ENCODE results near the gene SRPK3. TPM values are rescaled to one million over a fixed set of nuclear protein-coding genes. Genes with fewer than 3 reads are reported as not detected.

SRPK3 gene
- total and polyA plus RNA-seq, 2 experiments from 2014 or later, result 0.15 TPM; not detected in 1

DNA sequence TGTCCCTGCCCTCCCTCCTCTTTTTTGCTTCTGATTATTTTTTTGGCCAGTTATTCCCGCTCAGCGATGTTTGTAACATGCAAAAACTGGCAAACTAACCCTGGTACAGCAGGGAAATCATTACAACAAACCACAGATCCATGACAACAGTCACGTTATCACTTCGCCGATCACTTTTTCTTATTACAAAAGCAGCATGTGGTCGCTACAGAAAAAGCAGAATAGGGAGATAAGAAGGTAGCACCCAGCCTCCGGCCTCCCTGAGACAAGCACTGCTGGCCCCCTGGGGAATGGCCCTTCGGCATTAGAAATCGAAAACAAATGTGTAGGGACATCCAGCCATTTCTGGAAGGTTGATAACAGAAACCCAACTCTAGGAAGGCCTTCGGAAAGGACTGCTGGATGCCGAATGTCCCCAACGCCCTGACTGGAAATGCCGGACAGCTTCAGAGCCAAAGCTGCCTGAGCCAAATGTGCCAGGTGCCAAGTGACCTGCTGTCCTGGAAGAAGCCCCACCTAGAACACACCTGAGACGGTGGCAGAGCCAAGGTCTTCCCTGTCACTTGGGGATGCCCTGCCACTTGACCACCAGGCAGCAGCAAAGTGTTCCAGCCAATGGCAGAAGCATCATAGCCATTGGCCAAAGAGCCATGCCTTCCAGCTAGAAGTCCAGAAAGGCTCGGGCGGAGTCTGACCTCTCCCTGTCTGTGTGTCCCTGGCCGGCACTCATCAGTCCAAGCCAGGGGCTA is 10.4 kb downstream of the SRPK3 start:
- H3K4me3 ChIP-seq, result no peak overlapping the region
- no peaks in the 10 kb centered on the region for H4K20me1 ChIP-seq (replicated peaks; ENCODE audit: insufficient read depth)
- no peak overlapping the region for H3K4me2 ChIP-seq
- peaks cover 11% of the 10 kb centered on the region; the same call in 2 of the 3 replicates for H3K36me3 Mint-ChIP-seq (ENCODE audit: low read depth)
- H3K9me3 Mint-ChIP-seq, result no peaks in the 10 kb centered on the region
- H3K27me3 Mint-ChIP-seq (ENCODE audit: insufficient read depth, low read depth, poor library complexity), result peaks cover 4% of the 10 kb centered on the region
- H3K9me2 ChIP-seq (ENCODE audit: insufficient read depth), result no peaks in the 10 kb centered on the region
- H3K4me1 ChIP-seq (ENCODE audit: insufficient read depth), result no peaks in the 10 kb centered on the region
- ATAC-seq (no peak), DNase-seq (ENCODE audit: low spot score) (no peak)
- no peak overlapping the region for H3K4me3 Mint-ChIP-seq
- TF ChIP-seq NANOG (IDR thresholded peaks at IDR 0.05; ENCODE audit: borderline replicate concordance) (no peak), ZNF331 (CRISPR knock-in tag; IDR thresholded peaks at IDR 0.05; ENCODE audit: low read depth) (no peak), ETS1 (IDR thresholded peaks at IDR 0.05) (no peak), CREB1 (CRISPR knock-in tag; IDR thresholded peaks at IDR 0.05; ENCODE audit: low read depth) (no peak), JUNB (IDR thresholded peaks at IDR 0.05; ENCODE audit: unreplicated experiment) (no peak), STAT1 (IDR thresholded peaks at IDR 0.05; ENCODE audit: unreplicated experiment) (no peak), EZH2 (IDR thresholded peaks at IDR 0.05; ENCODE audit: low read depth, unreplicated experiment) (no peak), EZH2phosphoT487 (IDR thresholded peaks at IDR 0.05; ENCODE audit: unreplicated experiment) (no peak), ZNF114 (CRISPR knock-in tag; IDR thresholded peaks at IDR 0.05) (no peak), POLR2AphosphoS5 (IDR thresholded peaks at IDR 0.05; ENCODE audit: low read depth) (no peak)
- TF ChIP-seq, protein P1, sequence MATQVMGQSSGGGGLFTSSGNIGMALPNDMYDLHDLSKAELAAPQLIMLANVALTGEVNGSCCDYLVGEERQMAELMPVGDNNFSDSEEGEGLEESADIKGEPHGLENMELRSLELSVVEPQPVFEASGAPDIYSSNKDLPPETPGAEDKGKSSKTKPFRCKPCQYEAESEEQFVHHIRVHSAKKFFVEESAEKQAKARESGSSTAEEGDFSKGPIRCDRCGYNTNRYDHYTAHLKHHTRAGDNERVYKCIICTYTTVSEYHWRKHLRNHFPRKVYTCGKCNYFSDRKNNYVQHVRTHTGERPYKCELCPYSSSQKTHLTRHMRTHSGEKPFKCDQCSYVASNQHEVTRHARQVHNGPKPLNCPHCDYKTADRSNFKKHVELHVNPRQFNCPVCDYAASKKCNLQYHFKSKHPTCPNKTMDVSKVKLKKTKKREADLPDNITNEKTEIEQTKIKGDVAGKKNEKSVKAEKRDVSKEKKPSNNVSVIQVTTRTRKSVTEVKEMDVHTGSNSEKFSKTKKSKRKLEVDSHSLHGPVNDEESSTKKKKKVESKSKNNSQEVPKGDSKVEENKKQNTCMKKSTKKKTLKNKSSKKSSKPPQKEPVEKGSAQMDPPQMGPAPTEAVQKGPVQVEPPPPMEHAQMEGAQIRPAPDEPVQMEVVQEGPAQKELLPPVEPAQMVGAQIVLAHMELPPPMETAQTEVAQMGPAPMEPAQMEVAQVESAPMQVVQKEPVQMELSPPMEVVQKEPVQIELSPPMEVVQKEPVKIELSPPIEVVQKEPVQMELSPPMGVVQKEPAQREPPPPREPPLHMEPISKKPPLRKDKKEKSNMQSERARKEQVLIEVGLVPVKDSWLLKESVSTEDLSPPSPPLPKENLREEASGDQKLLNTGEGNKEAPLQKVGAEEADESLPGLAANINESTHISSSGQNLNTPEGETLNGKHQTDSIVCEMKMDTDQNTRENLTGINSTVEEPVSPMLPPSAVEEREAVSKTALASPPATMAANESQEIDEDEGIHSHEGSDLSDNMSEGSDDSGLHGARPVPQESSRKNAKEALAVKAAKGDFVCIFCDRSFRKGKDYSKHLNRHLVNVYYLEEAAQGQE (IDR thresholded peaks at IDR 0.05; ENCODE audit: unreplicated experiment), result no peak
- TF ChIP-seq, protein P2, sequence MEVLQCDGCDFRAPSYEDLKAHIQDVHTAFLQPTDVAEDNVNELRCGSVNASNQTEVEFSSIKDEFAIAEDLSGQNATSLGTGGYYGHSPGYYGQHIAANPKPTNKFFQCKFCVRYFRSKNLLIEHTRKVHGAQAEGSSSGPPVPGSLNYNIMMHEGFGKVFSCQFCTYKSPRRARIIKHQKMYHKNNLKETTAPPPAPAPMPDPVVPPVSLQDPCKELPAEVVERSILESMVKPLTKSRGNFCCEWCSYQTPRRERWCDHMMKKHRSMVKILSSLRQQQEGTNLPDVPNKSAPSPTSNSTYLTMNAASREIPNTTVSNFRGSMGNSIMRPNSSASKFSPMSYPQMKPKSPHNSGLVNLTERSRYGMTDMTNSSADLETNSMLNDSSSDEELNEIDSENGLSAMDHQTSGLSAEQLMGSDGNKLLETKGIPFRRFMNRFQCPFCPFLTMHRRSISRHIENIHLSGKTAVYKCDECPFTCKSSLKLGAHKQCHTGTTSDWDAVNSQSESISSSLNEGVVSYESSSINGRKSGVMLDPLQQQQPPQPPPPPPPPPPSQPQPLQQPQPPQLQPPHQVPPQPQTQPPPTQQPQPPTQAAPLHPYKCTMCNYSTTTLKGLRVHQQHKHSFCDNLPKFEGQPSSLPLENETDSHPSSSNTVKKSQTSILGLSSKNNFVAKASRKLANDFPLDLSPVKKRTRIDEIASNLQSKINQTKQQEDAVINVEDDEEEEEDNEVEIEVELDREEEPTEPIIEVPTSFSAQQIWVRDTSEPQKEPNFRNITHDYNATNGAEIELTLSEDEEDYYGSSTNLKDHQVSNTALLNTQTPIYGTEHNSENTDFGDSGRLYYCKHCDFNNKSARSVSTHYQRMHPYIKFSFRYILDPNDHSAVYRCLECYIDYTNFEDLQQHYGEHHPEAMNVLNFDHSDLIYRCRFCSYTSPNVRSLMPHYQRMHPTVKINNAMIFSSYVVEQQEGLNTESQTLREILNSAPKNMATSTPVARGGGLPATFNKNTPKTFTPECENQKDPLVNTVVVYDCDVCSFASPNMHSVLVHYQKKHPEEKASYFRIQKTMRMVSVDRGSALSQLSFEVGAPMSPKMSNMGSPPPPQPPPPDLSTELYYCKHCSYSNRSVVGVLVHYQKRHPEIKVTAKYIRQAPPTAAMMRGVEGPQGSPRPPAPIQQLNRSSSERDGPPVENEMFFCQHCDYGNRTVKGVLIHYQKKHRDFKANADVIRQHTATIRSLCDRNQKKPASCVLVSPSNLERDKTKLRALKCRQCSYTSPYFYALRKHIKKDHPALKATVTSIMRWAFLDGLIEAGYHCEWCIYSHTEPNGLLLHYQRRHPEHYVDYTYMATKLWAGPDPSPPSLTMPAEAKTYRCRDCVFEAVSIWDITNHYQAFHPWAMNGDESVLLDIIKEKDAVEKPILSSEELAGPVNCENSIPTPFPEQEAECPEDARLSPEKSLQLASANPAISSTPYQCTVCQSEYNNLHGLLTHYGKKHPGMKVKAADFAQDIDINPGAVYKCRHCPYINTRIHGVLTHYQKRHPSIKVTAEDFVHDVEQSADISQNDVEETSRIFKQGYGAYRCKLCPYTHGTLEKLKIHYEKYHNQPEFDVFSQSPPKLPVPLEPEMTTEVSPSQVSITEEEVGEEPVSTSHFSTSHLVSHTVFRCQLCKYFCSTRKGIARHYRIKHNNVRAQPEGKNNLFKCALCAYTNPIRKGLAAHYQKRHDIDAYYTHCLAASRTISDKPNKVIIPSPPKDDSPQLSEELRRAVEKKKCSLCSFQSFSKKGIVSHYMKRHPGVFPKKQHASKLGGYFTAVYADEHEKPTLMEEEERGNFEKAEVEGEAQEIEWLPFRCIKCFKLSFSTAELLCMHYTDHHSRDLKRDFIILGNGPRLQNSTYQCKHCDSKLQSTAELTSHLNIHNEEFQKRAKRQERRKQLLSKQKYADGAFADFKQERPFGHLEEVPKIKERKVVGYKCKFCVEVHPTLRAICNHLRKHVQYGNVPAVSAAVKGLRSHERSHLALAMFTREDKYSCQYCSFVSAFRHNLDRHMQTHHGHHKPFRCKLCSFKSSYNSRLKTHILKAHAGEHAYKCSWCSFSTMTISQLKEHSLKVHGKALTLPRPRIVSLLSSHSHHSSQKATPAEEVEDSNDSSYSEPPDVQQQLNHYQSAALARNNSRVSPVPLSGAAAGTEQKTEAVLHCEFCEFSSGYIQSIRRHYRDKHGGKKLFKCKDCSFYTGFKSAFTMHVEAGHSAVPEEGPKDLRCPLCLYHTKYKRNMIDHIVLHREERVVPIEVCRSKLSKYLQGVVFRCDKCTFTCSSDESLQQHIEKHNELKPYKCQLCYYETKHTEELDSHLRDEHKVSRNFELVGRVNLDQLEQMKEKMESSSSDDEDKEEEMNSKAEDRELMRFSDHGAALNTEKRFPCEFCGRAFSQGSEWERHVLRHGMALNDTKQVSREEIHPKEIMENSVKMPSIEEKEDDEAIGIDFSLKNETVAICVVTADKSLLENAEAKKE (CRISPR knock-in tag; IDR thresholded peaks at IDR 0.05), result no peak
- TF ChIP-seq, protein P3, sequence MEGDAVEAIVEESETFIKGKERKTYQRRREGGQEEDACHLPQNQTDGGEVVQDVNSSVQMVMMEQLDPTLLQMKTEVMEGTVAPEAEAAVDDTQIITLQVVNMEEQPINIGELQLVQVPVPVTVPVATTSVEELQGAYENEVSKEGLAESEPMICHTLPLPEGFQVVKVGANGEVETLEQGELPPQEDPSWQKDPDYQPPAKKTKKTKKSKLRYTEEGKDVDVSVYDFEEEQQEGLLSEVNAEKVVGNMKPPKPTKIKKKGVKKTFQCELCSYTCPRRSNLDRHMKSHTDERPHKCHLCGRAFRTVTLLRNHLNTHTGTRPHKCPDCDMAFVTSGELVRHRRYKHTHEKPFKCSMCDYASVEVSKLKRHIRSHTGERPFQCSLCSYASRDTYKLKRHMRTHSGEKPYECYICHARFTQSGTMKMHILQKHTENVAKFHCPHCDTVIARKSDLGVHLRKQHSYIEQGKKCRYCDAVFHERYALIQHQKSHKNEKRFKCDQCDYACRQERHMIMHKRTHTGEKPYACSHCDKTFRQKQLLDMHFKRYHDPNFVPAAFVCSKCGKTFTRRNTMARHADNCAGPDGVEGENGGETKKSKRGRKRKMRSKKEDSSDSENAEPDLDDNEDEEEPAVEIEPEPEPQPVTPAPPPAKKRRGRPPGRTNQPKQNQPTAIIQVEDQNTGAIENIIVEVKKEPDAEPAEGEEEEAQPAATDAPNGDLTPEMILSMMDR (conservative IDR thresholded peaks at IDR 0.05; ENCODE audit: low read depth in 2 of 2), result no peak
- peaks cover 35% of the 10 kb centered on the region for H3K79me2 ChIP-seq (replicated peaks; ENCODE audit: insufficient read depth)
- H3K27me3 ChIP-seq (ENCODE audit: insufficient read depth), result no peaks in the 10 kb centered on the region
- no peaks in the 10 kb centered on the region for H3F3A ChIP-seq (replicated peaks; ENCODE audit: low read depth)
- no peak overlapping the region for H3K27ac ChIP-seq (ENCODE audit: low read depth)
- H3K4me1 Mint-ChIP-seq, result peaks cover 15% of the 10 kb centered on the region
- no peak overlapping the region for H3K27ac Mint-ChIP-seq
- H3K36me3 ChIP-seq (ENCODE audit: insufficient read depth), result no peaks in the 10 kb centered on the region
- H2AFZ ChIP-seq, result no peak overlapping the region
